ENCODE data around the gene NRXN3.

DNA sequence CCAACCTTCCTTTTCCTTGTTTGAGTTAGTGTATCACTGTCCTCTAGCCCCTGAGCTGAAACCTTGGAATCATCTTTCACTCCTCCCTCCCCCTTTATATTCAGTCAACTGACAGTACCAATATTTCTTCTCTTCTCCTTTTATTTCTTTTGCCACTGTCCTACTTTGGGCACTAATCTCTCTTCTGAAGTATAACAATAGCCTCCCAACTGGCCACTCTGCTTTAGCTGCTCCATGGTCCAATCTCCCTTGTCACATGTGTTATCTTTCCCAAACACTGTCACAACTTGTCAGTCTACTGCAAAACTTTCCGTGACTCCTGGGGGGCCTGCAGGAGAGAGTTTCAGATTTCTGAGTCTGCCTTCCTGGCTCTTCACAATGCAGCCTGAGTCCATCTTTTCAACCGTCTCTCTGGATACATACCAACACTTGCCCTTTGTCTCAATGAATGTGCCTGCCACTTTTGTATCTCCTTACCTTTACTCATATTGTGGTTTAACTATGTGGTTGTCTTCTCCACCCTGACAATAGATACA, 1570.0 kb downstream of the NRXN3 start:
- TF ChIP-seq, protein P1, sequence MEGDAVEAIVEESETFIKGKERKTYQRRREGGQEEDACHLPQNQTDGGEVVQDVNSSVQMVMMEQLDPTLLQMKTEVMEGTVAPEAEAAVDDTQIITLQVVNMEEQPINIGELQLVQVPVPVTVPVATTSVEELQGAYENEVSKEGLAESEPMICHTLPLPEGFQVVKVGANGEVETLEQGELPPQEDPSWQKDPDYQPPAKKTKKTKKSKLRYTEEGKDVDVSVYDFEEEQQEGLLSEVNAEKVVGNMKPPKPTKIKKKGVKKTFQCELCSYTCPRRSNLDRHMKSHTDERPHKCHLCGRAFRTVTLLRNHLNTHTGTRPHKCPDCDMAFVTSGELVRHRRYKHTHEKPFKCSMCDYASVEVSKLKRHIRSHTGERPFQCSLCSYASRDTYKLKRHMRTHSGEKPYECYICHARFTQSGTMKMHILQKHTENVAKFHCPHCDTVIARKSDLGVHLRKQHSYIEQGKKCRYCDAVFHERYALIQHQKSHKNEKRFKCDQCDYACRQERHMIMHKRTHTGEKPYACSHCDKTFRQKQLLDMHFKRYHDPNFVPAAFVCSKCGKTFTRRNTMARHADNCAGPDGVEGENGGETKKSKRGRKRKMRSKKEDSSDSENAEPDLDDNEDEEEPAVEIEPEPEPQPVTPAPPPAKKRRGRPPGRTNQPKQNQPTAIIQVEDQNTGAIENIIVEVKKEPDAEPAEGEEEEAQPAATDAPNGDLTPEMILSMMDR (IDR thresholded peaks at IDR 0.05): no peak
- TF ChIP-seq POLR2A (IDR thresholded peaks at IDR 0.05): no peak
